Keratinocyte (primary cell): Measurements from ENCODE around the gene ASTN2. TPM values are rescaled to one million over a fixed set of nuclear protein-coding genes. Genes with fewer than 3 reads are reported as not detected.

ENCODE experiments used
- DNase-seq: peaks from one replicate; pipeline ENCODE4 v3.0.0-alpha.2; 2011; ENCODE audit warnings: low read depth, missing footprints, low spot score
- FAIRE-seq: peaks from 2 replicates; lab custom pipeline; 2011; peaks lifted over from hg19 to GRCh38; lab: Jason Lieb, UNC
- H2AFZ ChIP-seq: 2 replicates; pipeline ENCODE4 v1.6.0; 2012; ENCODE audit warnings: low read length, control low read depth, inconsistent platforms; ENCODE audit not compliant: control insufficient read depth
- H3K27ac ChIP-seq: 2 replicates; pipeline ENCODE4 v1.5.1; 2011; ENCODE audit warnings: low read length; ENCODE audit not compliant: control insufficient read depth, insufficient read depth
- H3K27me3 ChIP-seq: 3 replicates; pipeline ENCODE4 v1.6.0; 2011; ENCODE audit warnings: low read length; ENCODE audit not compliant: control insufficient read depth, insufficient read depth; ENCODE audit errors: extremely low read depth
- H3K36me3 ChIP-seq, 2 experiments: 2 replicates in 1 of 2; 3 replicates in 1 of 2; pipeline ENCODE4 v1.5.1; 2011; ENCODE audit warnings: low read length in 2 of 2, mild to moderate bottlenecking in 1 of 2; ENCODE audit not compliant: control insufficient read depth in 2 of 2, insufficient read depth in 2 of 2; ENCODE audit errors: extremely low read depth in 1 of 2
- H3K4me1 ChIP-seq: 3 replicates; pipeline ENCODE4 v1.5.1; 2011; ENCODE audit warnings: low read length; ENCODE audit not compliant: control insufficient read depth, insufficient read depth; ENCODE audit errors: extremely low read depth
- H3K4me2 ChIP-seq: 3 replicates; pipeline ENCODE4 v1.6.0; 2011; ENCODE audit warnings: low read depth, low read length; ENCODE audit not compliant: control insufficient read depth, insufficient read depth; ENCODE audit errors: extremely low read depth
- H3K4me3 ChIP-seq, 3 experiments: fragments of 200-600 bp in 1 of 3; sonication (generic) in 1 of 3; 2 replicates in 2 of 3; 3 replicates in 1 of 3; pipeline ENCODE4 v1.5.1; 2011 to 2016; ENCODE audit warnings: low read length in 3 of 3, mild to moderate bottlenecking in 3 of 3, control low read depth in 2 of 3, inconsistent platforms in 1 of 3, low read depth in 1 of 3, mixed read lengths in 1 of 3, mixed run types in 1 of 3, moderate library complexity in 1 of 3; ENCODE audit not compliant: control insufficient read depth in 2 of 3, insufficient read depth in 2 of 3; ENCODE audit errors: extremely low read depth in 1 of 3
- H3K79me2 ChIP-seq: 2 replicates; pipeline ENCODE4 v1.6.0; 2012; ENCODE audit warnings: low read length; ENCODE audit not compliant: control insufficient read depth, insufficient read depth
- H3K9ac ChIP-seq: 3 replicates; pipeline ENCODE4 v1.6.0; 2011; ENCODE audit warnings: low read length; ENCODE audit not compliant: control insufficient read depth, insufficient read depth; ENCODE audit errors: extremely low read depth
- H3K9me1 ChIP-seq: 3 replicates; pipeline ENCODE4 v1.6.0; 2011; ENCODE audit warnings: low read length; ENCODE audit not compliant: control insufficient read depth, insufficient read depth; ENCODE audit errors: extremely low read depth
- H3K9me3 ChIP-seq: 2 replicates; pipeline ENCODE4 v1.5.1; 2012; ENCODE audit warnings: low read depth, low read length; ENCODE audit not compliant: control insufficient read depth
- H4K20me1 ChIP-seq: 3 replicates; pipeline ENCODE4 v1.6.0; 2011; ENCODE audit warnings: low read length; ENCODE audit not compliant: control insufficient read depth, insufficient read depth; ENCODE audit errors: extremely low read depth
- EZH2 ChIP-seq: IDR thresholded peaks from one replicate; pipeline ENCODE4 v1.6.1; 2012; ENCODE audit warnings: inconsistent platforms, mild to moderate bottlenecking, low read length, moderate library complexity
- dilution Hi-C: fragments of 300-500 bp; cut with MboI; formaldehyde crosslinking; loops from one replicate; pipeline ENCODE4 v1.7.0; 2020; ENCODE audit warnings: low sequenced_read_pairs; ENCODE audit not compliant: extremely low pct_ligation_motif_present
- polyA plus RNA-seq, 5 experiments: library from polyadenylated mRNA; depleted of rRNA in 3 of 5; stranded (reverse) in 3 of 5; stranded (forward) in 1 of 5; unstranded in 1 of 5; fragments of >200 nt; gene quantifications; 1 replicate in 1 of 5; 2 replicates in 3 of 5; 3 replicates in 1 of 5; pipeline versions ENCODE4 v1.2.1 to v1.2.3, GENCODE V29; 2011 to 2012; ENCODE audit warnings: missing spikeins in 2 of 5, low read depth in 1 of 5, low replicate concordance in 1 of 5
- TF ChIP-seq, protein P1 (sequence below), 3 experiments: IDR thresholded peaks in 1 of 3; conservative IDR thresholded peaks in 1 of 3; optimal IDR thresholded peaks in 1 of 3; 2 replicates in 2 of 3; 3 replicates in 1 of 3; pipeline versions ENCODE3 to v1.5.1; 2011; ENCODE audit warnings: low read length in 3 of 3, mild to moderate bottlenecking in 3 of 3, moderate library complexity in 2 of 3, control low read depth in 1 of 3, inconsistent platforms in 1 of 3; ENCODE audit not compliant: insufficient read depth in 2 of 3; ENCODE audit errors: extremely low read depth in 1 of 3

The ASTN2 gene
- polyA plus RNA-seq, 1 donor (not counting 4 experiments of a cell fraction or from before 2014, with no cell fraction given): 0.31 TPM

DNA sequence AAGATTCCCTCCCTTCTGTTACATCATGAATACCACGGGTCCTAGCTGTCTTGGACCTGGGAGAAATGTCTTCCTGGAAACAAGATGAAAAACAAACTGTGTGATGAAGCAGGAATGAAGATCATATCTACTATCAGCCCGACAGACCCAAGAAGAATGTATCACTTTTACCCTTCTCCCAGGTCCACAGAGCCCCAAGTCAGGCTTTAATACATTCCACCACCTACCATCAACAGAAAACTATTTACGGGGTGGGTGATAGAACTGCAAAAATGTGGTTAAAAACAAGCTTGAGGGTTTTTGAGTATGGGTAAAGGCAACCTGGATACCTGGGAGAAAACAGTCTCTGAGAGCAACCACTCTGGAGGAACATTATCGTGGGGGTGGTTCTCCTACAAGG is 400.8 kb downstream of the ASTN2 start:
- Histone ChIP-seq H3K9me3 (no peaks in the 10 kb centered on the region), H3K4me2 (no peak overlapping the region), H3K9me1 (no peaks in the 10 kb centered on the region), H3K9ac (no peak overlapping the region), H3K27ac (no peak overlapping the region), H2AFZ (no peak overlapping the region), H3K79me2 (no peaks in the 10 kb centered on the region), H3K27me3 (no peaks in the 10 kb centered on the region), H3K36me3 (no peaks in the 10 kb centered on the region), H3K4me3 (no peak overlapping the region), H3K4me1 (no peaks in the 10 kb centered on the region), H4K20me1 (no peaks in the 10 kb centered on the region)
- TF ChIP-seq, protein P1, sequence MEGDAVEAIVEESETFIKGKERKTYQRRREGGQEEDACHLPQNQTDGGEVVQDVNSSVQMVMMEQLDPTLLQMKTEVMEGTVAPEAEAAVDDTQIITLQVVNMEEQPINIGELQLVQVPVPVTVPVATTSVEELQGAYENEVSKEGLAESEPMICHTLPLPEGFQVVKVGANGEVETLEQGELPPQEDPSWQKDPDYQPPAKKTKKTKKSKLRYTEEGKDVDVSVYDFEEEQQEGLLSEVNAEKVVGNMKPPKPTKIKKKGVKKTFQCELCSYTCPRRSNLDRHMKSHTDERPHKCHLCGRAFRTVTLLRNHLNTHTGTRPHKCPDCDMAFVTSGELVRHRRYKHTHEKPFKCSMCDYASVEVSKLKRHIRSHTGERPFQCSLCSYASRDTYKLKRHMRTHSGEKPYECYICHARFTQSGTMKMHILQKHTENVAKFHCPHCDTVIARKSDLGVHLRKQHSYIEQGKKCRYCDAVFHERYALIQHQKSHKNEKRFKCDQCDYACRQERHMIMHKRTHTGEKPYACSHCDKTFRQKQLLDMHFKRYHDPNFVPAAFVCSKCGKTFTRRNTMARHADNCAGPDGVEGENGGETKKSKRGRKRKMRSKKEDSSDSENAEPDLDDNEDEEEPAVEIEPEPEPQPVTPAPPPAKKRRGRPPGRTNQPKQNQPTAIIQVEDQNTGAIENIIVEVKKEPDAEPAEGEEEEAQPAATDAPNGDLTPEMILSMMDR (optimal IDR thresholded peaks at IDR 0.05 in 1 of 3, IDR thresholded peaks at IDR 0.05 in 1 of 3, conservative IDR thresholded peaks at IDR 0.05 in 1 of 3; ENCODE audit: extremely low read depth in 1 of 3, insufficient read depth in 2 of 3, low read length in 3 of 3): no peak
- no peak for TF ChIP-seq EZH2
- DNase-seq (no peak), FAIRE-seq (no peak)
- dilution Hi-C loops: no loop called here

DNA sequence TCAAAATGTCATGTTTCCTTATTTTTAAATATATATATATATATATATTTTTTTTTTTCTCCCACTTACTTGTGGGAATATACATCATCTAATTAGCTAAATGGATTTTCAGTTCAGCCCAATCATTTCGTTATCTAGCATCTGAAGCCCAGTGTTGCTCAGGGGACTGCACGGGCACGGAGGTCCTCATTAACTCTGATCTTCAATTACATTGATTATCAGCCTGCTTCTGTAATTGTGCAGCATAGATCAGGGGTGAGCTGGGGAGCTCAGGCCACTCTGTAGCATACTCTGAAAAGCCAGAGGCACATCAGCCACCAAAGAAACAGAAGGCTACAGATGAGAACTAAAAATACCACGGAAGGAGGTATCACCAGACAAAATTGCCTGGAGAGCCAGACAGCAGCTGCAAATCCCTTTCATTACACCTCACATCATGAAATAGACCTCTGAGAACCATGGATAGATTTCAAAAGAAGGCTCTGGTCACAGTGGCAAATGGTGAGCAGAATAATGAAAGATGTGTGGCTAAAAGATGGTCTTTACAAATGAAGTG is 401.3 kb downstream of the ASTN2 start:
- no peak for DNase-seq

More for the DNA sequence above, 401.3 kb downstream of the ASTN2 start:
- no peak overlapping the region for H3K4me2 ChIP-seq
- no peaks in the 10 kb centered on the region for H3K27me3 ChIP-seq
- no peaks in the 10 kb centered on the region for H3K9me1 ChIP-seq
- no peaks in the 10 kb centered on the region for H3K79me2 ChIP-seq
- H4K20me1 ChIP-seq: no peaks in the 10 kb centered on the region
- H3K9me3 ChIP-seq: no peaks in the 10 kb centered on the region
- no peak overlapping the region for H3K9ac ChIP-seq
- H3K27ac ChIP-seq: no peak overlapping the region
- H3K36me3 ChIP-seq: no peaks in the 10 kb centered on the region
- dilution Hi-C loops: no loop called here
- no peak overlapping the region for H2AFZ ChIP-seq
- FAIRE-seq: no peak
- no peak for TF ChIP-seq EZH2
- TF ChIP-seq, protein P1 (optimal IDR thresholded peaks at IDR 0.05 in 1 of 3, IDR thresholded peaks at IDR 0.05 in 1 of 3, conservative IDR thresholded peaks at IDR 0.05 in 1 of 3; ENCODE audit: extremely low read depth in 1 of 3, insufficient read depth in 2 of 3, low read length in 3 of 3): no peak
- no peak overlapping the region for H3K4me3 ChIP-seq
- H3K4me1 ChIP-seq: no peaks in the 10 kb centered on the region
